ENCODE data around the gene PIPOX. TPM values are rescaled to one million over a fixed set of nuclear protein-coding genes. Genes with fewer than 3 reads are reported as not detected.

PIPOX gene
- total RNA-seq, 1 donor from 2014 or later: 4.9 TPM

- no peak for FAIRE-seq
- DNase-seq (ENCODE audit: low spot score in 2 of 2): no peak
Measured at GRCh38 chr17:29091606-29092289, 48.8 kb downstream of the PIPOX start.

GRCh38 chr17:29093090-29093871 is 50.3 kb downstream of the PIPOX start:
- FAIRE-seq (no peak), DNase-seq (ENCODE audit: low spot score in 2 of 2) (no peak)

GRCh38 chr17:29094101-29094708 is 51.3 kb downstream of the PIPOX start:
- DNase-seq (ENCODE audit: low spot score in 2 of 2): no peak

GRCh38 chr17:29095439-29095838 is 52.5 kb downstream of the PIPOX start:
- no peak for DNase-seq (ENCODE audit: low spot score in 2 of 2)
- FAIRE-seq: no peak

More at GRCh38 chr17:29094101-29094708, 51.3 kb downstream of the PIPOX start:
- no peak for FAIRE-seq

GRCh38 chr17:29096094-29096493 is 53.2 kb downstream of the PIPOX start:
- DNase-seq (ENCODE audit: low spot score in 2 of 2) (no peak), FAIRE-seq (no peak)

DNA sequence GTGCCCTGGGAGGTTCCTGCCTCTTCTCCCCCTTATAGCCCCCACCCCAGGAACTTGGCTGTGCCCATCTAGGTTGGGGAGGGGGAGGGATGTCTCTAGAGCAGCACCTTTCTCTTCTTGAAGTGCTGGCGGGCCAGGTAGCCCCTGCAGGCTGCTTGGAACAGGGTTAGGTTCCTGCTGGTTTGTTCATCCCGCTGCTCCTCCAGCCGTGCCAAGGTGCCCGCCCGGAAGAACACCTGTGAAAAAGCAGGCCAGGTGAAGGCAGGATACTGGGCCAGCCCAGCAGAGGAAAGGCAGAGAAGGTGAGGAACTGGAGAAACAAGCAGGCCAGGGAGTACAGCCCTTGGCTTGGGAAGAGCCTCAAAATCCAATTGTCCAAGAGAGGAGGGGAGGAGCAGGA is 56.6 kb downstream of the PIPOX start:
- DNase-seq (ENCODE audit: low spot score in 2 of 2): no peak
- no peak for FAIRE-seq

DNA sequence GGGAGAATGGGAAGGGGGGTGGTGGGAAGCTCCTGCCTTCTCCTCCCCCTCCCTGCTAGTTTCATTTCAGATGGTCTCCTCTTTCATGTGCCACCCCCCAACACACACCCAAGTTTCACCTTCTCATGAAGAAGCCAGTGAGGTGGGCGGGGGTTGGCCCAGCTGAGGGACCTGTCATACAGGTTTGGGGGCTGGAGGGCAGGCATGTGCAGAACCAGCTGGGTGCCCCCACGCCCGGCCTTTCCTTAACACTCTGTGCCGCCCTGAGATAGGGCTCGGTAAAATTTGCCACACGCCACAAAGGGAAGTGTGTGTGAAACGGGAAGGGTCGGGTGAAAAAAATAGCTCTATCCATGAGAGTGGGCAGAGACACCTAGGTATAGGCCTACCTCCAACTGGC is 57.4 kb downstream of the PIPOX start:
- no peak for FAIRE-seq
- DNase-seq (ENCODE audit: low spot score in 2 of 2): no peak

- no peak for FAIRE-seq
- no peak for DNase-seq (ENCODE audit: low spot score in 2 of 2)
Measured at GRCh38 chr17:29102046-29102445, 59.1 kb downstream of the PIPOX start.

DNA sequence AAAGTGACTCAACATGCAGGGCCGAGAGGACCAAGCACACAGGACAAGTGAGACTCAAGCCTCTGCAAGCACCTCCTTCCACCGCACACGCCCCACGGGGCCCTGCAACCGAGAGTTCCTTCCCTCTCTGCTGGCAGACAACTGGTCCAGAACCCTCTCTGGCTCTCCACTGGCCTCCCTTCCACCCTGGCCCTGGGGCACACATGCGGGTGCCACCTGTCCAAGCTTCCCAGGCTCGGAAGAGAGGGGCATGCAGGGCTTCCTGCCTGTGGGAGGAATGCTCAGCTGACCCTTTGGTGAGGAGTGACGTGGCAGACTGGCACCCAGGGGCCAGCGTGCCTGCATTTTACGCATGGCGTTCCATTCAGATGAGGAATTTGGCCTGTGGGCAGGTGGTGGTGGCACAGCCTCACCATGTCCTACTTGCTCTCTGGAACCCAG is 59.8 kb downstream of the PIPOX start:
- DNase-seq (ENCODE audit: low spot score in 2 of 2) (no peak), FAIRE-seq (no peak)

DNA sequence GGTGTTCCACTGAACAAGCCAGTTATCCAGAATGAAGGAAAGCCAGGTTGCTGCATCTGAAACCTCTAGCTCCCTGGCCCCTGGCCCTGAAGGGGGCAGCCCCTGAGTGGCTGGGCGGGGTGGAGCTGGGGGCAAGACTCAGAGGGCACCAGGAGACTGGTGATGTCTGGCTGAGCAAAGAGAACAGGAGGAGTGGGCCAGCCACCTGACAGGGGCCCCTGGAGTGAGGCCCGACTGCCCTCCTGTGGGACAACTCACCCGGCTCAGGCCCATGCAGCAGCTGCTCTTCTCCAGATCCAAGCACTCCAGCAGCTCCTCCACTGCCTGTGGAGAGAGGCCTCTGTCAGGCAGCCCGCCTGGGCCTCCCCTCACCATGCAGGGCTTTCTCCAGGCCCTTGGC is 60.4 kb downstream of the PIPOX start:
- FAIRE-seq (no peak), DNase-seq (ENCODE audit: low spot score in 2 of 2) (no peak)

Other genes starting within 250 kb of the PIPOX start
- gene FAM222B, start 200.4 kb upstream of the PIPOX start, total RNA-seq: 2.4 TPM
- 19.6 TPM for gene ERAL1, start 188.1 kb upstream of the PIPOX start, total RNA-seq
- gene FLOT2, start 145.4 kb upstream of the PIPOX start, total RNA-seq: 14.7 TPM
- 28.9 TPM for gene DHRS13, start 140.1 kb upstream of the PIPOX start, total RNA-seq
- gene PHF12, start 91.6 kb upstream of the PIPOX start, total RNA-seq: 30.6 TPM
- gene SEZ6, start 37.1 kb upstream of the PIPOX start, total RNA-seq: 45.2 TPM
- gene MYO18A, start 137.3 kb downstream of the PIPOX start, total RNA-seq: 57.9 TPM
- gene CRYBA1, start 203.7 kb downstream of the PIPOX start, total RNA-seq: not detected

Measured in frontal cortex (tissue), 4 donors.